Erythroblast (primary cell): Measurements from ENCODE around the gene OR1D5.
"Not testable (repeated sequence)": the region's sequence is repeated elsewhere in the genome, so short reads cannot be mapped to it uniquely, and the experiment has no call there.

Experiments
- DNase-seq, 2 experiments: peaks; one replicate each; lab custom pipeline; 2025; lab: John Stamatoyannopoulos, UW
- GATA1 ChIP-seq: IDR thresholded peaks from 2 replicates; pipeline ENCODE4 v1.6.1; 2011; ENCODE audit warnings: low read depth, mild to moderate bottlenecking, control low read depth, low read length, moderate library complexity
- POLR2A ChIP-seq: IDR thresholded peaks from 2 replicates; pipeline ENCODE4 v1.6.1; 2011; ENCODE audit warnings: mild to moderate bottlenecking, low read length

The OR1D5 gene, protein sequence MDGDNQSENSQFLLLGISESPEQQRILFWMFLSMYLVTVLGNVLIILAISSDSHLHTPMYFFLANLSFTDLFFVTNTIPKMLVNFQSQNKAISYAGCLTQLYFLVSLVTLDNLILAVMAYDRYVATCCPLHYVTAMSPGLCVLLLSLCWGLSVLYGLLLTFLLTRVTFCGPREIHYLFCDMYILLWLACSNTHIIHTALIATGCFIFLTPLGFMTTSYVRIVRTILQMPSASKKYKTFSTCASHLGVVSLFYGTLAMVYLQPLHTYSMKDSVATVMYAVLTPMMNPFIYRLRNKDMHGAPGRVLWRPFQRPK

DNA sequence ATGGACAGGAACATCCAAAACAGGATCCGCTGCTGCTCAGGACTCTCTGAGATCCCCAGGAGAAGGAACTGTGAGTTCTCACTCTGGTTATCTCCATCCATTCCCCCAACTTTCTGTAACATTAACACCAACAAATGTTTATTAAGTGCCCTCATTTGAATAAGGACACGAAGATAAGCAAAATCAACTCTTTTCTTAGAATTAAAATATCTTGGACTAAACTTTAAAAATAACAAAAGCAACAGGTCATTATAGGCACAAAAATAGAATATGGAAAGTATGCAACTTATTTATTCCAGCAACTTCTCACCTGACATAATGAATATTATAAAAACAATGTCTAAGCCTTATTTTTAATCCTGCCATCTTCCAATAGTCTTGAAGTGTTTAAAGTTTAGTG lies at the start of gene OR1D5:
Gene OR1D5, minus strand, starts transcription at position 101 of the 400 bp plus-strand sequence. Its CDS starts 0 bp downstream, at position 101.
- not testable (repeated sequence) for DNase-seq

DNA sequence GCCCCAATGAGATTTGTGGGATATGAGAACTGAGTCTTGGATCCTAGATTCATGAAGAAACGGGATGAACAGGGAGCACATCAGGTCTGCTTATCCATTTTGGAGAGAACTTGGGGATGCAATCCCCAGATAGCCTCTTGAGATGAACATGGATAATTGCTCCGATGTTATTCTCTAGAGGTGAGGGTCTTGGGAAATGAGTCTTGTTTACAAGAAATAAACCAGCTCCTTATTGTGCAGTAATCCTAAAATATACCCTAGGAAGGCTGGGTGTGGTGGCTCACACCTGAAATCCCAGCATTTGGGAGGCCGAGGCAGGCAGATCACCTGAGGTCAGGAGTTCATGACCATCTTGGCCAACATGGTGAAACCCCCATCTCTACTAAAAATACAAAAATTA lies 40.9 kb upstream of the OR1D5 start, which contains the start of gene OR1D2:
Gene OR1D2, minus strand, starts transcription at position 101 of the 400 bp plus-strand sequence. CDS start 11,426 bp downstream, outside the sequence.
- no peak for DNase-seq
- TF ChIP-seq POLR2A (no peak), GATA1 (no peak)

DNA sequence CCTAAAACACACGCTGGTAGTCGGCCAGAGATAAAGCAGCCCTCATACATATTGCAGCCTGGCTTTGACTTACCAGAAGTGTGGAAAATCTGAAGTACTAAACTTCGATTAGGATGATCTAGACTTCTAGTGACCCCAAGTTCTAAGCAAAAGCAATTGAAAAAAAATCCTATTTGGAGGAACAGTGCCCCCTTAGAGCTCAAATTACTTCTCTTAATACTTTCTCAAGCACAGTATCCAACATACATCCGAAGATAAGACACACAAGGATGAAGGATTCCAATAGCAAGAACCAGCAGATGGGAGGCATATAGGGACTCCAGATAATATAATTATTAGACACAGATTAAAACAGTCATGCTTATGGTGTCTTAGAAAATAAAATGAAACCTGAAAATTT lies 10.4 kb upstream of the OR1D5 start:
- not testable (repeated sequence) for DNase-seq

DNA sequence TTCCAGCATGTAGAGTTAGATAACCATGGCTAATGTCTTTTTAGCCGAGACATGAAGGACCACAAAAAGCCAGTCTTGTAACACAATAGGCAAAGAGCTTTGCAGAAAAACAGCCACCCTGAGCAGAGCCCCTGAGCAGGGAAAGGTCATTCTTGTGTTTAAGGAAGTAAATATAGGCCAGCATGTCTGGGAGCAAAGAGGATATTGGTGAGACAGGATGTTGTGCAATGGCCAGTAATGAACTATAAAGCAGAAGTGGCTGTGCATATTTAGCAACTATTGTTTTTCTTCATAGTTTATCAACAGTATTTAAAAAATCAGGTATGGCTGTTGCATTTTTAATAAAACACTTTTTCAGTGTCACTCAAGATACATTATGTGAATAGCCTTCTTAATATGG lies 1.8 kb upstream of the OR1D5 start:
- not testable (repeated sequence) for DNase-seq

DNA sequence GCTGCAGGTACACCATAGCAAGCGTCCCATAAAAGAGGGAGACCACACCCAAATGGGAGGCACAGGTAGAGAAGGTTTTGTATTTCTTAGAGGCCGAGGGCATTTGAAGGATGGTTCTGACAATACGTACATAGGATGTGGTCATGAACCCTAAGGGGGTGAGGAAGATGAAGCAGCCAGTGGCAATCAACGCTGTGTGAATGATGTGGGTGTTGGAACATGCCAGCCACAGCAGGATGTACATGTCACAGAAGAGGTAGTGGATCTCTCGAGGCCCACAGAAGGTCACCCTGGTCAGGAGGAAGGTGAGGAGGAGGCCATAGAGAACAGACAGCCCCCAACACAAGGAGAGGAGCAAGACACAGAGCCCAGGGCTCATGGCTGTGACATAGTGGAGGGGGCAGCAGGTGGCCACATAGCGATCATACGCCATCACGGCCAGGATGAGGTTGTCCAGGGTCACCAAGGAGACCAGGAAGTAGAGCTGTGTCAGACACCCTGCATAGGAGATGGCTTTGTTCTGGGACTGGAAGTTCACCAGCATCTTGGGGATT lies 506 bp downstream of the OR1D5 start:
- not testable (repeated sequence) for DNase-seq

DNA sequence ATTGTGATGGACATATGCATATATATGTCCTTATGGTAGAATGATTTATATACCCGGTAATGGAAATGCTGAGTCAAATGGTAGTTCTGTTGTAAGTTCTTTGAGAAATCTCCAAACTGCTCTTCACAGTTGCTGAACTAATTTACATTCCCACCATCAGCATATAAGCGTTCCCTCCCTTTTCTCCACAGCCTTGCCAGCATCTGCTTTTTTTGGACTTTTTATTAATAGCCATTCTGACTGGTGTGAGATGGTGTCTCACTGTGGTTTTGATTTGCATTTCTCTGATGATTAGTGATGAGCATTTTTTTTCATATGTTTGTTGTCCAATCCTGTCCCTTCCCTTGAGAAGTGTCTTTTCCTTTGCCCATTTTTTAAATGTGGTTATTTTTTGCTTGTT lies 8.5 kb downstream of the OR1D5 start:
- not testable (repeated sequence) for DNase-seq

DNA sequence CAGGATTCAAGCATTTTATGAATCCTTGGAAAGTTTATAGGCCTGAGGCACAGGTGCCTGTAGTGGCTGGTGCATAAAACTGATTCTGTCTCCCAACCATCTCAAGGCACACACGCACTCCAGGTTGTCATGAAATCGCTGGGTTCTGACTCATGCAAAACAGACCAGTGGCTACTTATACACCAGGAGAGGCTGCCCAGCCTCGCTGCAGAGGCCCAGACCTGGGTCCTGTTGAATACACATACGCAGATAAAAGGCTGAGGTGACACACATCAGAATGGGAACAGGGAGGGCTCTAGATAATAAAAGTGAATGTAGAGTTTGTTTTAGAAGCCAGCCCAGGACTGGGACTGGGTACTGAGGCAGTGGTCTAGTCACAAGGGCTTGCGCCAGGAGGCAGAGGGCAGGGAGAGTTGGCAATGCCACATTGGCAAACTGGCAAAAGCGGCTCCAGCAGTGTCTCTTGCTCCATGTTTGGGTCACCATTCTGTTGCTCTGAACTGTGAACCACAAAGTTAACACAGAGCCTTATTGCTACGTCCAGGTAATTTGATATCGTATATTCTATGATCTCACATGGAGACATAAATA lies 13.6 kb downstream of the OR1D5 start:
- no peak for DNase-seq
- TF ChIP-seq POLR2A, result no peak
- TF ChIP-seq GATA1, result no peak

DNA sequence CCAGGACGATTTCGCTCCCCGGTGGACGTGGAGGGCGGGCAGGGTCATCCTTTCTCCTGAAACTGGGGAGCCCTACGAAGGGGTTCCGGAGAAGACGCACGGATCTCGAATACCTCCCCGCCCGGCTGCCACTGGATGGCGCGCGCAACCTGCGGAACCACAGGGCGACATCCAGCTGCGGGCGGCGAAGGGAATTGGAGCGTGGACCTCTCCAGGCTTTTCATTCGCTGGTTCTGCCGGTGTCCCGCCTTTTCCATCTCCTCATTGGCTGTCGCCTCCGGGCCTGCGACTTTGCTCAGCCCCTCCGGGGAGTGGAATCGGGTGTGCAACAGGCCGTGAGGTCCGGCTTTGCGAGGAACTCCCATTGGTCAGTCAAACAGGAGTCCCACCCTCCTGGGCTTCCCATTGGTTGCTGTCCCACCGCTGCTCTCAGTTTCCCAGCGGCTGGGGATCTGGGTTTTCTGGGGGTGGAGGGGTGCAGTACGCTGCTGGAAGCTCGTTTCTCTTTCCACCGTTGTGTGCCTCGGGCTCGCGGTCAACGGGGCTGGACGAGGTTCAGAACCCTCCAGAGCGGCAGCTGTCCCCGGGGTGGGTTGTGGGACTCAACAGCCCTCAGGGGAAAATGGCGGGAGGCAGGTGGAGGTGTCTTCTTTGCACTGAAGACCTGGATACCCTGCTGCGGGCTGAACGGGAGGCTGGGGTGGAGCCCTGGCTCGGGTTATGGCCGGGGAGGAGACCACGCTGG lies 14.5 kb downstream of the OR1D5 start:
- TF ChIP-seq GATA1 (no peak), POLR2A (peak; percentile 39)
- peak; percentile 88 to 92 for DNase-seq

DNA sequence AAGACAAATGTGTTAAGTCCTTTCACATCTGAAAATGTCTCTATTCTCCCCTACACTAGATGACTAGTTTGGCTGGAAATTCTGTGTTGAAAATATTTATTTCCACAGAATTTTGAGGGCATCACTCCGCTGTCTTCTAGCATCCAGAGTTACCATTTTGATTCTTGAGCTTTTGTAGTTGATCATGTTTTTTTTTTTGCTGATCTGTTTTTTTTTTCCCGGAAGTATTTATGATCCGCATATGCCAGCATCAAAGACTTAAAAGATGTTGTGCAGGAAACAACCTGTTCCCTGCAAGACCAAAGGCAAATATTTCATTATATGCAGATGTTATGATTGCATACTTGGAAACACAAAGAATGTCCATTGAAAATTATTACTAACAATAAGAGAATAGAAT lies 16.7 kb downstream of the OR1D5 start:
- no peak for DNase-seq
- TF ChIP-seq GATA1 (no peak), POLR2A (no peak)

DNA sequence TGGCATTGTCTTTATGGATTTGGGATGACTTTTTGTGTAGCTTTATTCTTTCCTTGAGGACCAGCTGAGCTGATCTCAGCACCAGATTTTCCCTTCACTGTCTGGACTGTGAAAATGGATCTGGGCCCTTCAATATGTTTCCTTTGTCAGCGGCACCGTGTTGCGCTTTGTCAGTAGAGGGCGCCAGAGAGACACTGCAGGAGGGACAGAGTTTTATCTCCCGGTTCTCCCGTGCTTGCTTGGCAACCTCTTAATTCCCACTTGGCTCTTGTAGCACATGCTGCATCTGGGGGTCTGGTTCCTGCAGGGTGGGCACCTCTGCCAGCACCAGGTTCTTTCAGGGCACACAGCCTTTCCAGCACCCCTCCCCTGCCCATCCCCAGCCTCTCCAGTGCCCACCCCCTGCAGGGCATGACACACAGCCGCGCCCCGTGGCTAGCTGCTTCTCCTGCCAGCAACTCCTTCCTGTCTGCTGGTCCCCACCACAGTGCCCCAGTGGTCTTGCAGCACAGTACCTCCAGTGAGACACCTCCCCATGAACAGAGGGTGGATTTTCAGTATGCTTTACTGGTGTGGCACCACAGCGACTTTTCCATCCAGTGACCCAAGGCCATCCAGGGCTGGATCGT lies 19.6 kb downstream of the OR1D5 start:
- peak; percentile 19 to 44 for DNase-seq
- TF ChIP-seq GATA1, result no peak
- TF ChIP-seq POLR2A, result no peak

DNA sequence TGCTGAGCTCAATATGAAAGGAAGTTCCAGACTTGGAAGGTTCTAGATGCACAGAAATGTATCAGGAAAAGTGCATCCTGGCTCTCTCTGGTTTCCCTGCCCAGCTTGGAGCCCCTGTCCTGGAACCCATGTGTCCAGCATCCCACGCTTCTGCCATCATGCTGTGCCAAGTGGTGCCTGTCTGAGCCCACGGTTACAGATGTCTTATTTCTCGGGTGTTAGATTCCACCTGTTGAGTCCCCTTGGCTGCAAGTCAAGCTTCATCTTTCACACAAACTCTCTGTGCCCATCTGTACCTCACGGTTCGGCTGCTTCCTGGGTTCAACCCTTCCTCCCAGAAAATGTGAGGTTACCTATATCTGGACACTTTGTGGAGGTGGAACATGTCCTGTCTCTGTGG lies 22.5 kb downstream of the OR1D5 start:
- TF ChIP-seq GATA1, result no peak
- no peak for TF ChIP-seq POLR2A
- DNase-seq, result no peak

DNA sequence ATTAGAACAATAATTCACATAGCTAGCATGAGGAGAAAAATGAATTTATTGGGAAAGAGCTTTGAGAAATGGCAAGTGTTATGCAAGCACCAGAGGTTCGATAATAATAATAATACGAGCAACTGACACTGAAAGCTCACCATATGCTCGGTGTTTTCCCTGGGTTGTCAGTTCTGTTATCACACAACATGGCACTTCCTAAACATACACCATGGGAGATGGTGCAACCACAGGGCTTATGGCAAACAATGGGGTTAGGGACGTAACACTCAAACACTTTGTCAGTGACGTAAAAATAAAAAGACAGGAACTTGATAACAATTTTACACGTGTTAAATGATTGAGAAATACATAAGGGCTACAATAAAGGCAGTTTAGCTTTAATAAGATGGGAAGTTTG lies 23.7 kb downstream of the OR1D5 start:
- DNase-seq, result no peak
- TF ChIP-seq POLR2A (no peak), GATA1 (no peak)

DNA sequence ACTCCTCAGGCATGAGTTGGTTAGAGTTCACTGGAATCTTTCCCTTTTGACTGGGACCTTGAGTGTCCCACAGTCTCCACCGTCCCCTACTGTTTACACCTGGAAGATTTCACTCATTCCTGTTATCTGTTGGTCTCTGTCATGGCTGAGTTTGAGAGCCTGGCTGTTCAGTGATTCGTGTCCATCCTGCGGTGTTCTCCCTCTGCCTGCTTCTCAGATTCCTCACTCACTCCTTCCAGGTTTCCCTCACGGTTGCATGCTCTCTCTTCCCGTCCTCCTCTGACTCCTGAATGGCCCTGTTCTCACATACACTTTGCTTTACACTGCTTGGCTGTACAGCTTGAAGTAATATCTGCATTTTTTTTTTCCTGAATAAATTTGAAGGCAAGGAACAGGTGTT lies 24.5 kb downstream of the OR1D5 start:
- TF ChIP-seq POLR2A, result no peak
- no peak for TF ChIP-seq GATA1
- DNase-seq, result no peak

DNA sequence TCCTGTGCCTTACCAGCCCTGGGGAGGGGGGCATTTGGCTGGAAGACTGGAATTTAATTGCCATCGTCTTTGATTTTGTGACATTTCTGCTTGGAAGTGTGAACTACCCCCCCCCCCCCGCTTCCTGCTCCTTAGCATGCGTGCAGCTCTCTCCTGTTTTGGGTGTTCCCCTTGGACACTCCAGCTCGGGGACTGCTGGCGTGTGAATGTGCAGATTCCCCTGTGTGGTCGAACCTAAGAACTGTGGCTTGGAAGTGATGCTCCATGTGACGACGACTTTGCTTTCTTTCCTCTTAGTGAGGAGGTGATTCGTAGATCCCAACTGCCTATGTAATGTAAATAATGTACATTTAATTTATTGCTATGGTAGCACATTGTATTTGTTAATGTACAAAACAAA lies 26.1 kb downstream of the OR1D5 start:
- DNase-seq, result no peak
- TF ChIP-seq GATA1 (no peak), POLR2A (no peak)

DNA sequence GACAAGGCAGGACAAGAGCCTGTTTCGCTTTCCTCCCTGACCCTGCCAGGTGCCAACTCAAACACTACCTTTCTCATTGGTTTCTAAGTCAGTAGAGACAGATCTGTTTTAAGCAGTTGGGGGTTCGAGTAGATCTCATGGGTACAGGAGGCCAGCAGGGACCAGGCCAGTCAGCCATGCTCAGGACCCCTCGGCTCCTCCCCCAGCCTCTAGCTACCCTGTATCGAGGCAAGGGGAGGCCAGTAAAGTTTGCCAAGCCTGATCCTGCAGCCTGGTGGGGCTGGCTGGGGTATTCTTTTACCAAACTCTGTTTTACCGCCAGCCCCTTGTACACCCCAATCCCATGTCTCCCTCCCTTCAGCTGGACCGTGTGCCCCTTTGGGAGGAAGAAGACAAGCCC lies 26.6 kb downstream of the OR1D5 start:
- no peak for TF ChIP-seq POLR2A
- TF ChIP-seq GATA1, result no peak
- DNase-seq, result no peak

DNA sequence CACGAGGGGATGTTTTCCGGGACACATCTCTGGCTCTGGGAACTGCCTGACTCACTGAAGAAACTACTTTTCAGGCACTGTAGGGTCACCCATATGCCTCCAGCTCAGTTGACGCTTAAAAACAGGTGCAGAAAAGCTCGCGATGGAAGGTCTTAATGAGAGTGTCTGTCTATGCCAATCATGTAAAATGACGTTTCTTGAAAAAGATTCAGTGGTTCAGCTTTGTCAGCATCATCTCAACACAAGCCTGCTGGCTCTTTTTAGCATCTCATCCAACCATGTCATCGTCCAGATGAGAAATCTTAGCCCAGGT lies 27.5 kb downstream of the OR1D5 start:
- no peak for DNase-seq
- no peak for TF ChIP-seq GATA1
- TF ChIP-seq POLR2A, result no peak
